GM21423 (cell line): ENCODE results near the gene ARHGAP6.
"Not testable (repeated sequence)": the region's sequence is repeated elsewhere in the genome, so short reads cannot be mapped to it uniquely, and the experiment has no call there.

Experiments used
- ATAC-seq: cut with Tn5 transposase; IDR thresholded peaks from one replicate; pipeline ENCODE4 v1.9.1; 2021; ENCODE audit warnings: mild to moderate bottlenecking, moderate library complexity; ENCODE audit not compliant: unreplicated experiment

ARHGAP6 gene

DNA sequence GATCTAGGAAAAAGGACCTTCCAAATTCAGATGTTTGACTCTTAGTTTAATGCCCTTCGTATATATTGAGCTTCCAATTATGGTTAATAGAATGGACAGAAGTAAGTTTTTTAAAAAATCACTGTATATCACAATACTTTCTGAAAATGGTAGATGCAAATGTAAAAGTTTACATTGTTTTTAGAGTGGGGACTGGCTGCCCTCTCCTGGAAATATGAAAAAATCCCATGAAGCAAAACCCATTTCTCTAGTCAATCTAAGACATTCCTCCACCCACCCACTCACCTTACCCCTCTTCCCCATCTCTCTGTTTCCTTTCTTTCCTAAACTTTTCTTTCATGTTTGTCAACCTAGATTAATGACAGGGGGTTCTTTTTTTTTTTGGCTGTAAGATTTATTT lies 134.5 kb downstream of the ARHGAP6 start:
- no peak for ATAC-seq

DNA sequence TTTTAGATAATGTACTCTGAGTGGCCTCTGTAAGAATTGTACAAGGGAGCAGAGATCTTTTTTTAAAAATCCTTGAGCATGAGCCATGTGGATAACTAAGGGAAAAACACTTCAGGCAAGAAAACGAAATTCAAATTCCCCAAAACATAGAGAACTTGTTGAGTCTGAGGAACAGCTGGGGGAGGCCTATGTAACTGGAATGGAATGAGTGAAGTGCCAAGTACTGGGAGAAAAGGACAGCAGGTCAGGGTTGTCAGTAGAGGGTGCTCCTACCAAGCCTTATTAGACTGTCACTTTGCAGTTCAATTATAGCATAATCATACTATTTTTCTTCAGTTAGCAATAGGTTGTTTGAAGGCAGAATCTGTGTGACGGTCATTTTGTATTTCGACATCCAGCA lies 135.1 kb downstream of the ARHGAP6 start:
- no peak for ATAC-seq

DNA sequence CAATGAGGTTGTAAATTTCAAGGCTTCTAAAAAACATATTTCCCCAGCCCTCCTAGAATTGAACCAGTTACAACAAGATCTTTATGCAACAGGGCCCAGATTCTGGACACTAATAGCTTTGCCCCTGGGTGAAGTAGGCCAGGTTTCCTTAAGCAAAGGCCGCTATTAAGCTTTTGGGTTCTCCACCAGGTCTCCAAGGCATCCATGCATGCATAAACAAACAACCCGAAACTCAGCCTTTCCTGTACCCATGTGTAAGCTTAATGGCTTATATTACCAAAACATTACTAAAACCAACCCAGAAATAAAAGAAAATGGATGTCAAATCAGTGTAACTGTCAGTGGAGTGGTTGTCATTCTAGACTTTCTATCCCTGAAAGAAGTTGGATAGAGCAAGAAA lies 137.1 kb downstream of the ARHGAP6 start:
- no peak for ATAC-seq

DNA sequence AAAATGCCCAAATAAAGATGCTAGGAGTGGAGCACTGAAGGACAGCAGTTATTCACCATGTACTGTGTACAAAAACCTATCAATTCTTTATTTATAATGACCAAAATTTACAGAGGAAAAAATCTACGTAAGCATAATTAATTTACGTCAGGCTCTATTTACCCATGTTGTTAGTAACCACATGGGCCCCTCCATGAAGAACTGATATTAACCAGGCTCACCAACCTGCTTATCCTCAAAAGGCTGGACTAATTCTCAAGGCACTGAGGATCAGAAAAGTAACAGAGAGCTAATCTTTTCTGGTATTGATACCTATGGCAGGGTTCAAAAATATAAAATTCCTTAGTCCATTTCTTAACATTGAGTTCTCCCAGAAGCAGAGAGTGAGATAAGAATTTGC lies 140.0 kb downstream of the ARHGAP6 start:
- no peak for ATAC-seq

DNA sequence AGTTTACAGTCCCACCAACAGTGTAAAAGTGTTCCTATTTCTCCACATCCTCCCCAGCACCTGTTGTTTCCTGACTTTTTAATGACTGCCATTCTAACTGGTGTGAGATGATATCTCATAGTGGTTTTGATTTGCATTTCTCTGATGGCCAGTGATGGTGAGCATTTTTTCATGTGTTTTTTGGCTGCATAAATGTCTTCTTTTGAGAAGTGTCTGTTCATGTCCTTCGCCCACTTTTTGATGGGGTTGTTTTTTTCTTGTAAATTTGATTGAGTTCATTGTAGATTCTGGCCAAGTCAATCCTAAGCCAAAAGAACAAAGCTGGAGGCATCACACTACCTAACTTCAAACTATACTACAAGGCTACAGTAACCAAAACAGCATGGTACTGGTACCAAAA lies 146.5 kb downstream of the ARHGAP6 start:
- not testable (repeated sequence) for ATAC-seq

DNA sequence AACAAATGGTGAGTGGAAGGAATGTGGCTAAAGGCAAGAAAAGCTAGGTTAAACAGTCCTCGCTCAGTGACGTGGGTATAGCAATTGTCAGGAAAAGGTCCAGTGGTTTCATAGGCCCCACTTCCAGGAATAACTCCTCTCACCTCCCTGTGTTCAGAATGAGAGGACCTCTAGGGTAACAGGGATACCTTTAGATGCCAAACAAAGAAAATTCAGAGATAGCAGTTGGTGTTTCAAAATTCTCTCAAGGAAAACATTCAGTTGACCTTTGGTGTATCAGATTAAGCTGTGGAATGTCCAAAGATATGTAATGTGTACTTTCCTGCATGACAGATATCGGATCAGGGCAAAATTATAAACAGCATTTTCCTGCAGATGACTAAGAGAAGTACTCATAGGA lies 155.9 kb downstream of the ARHGAP6 start:
- ATAC-seq = no peak

DNA sequence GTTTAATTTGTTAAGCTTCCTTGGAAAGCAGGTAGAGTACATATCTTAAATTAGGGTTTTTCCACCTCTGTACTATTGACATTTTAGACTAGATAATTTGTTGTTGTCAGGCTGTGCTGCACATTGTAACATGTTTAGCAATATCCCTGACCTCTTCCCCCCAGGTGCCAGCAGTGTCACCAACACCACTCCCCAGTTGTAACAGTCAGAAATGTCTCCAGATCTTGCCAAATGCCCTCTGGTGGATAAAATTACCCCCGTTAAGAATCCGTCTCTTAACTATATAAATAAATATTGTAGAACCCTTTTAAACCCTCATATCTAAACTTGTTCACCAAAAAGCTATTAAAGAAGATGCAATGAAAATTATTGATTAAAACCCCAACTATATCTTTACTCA lies 161.5 kb downstream of the ARHGAP6 start:
- no peak for ATAC-seq

DNA sequence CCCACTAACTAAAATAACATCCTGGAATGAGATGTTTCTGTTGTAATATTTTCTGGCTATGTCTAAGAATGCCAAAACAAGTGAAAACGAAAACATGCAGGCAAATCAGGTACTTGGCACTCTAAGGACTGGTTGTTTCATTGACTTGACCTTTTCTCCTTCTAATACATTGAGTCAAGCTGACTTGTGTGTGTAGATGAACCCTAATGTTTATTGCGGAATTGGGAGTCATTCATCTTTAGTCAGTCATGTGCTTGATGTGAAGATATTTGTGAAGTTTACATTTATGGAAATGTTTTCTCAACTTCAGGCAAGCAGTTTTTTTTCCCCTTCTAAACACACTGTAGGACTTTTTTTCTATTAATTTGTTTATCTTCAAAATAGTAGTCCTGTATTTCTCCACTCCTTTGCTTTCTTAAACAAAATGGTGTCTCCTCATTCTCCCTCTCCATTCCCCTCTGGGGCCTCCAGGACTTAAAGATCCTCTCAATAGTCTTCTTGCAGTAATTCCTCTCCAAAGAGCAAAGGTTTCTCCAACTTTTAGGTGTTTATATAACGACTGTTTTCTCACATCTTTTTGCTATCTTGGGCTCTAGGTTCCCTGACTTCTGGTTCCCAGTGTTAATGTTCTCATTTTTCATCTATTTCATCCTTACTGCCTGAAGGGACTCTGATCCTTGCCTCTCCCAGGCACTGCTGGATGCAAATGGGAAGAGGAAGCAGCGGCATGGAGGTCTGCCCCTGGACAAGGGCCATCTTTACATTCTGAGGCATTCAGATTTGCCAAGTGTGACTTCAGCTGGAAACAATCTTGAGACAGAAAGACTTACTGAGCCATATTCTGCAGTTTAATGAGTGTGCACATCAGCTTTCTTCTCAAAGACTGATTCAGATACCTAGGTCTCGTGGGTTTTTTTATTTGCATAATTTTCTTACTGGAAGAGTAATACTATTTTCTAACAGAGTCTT lies 166.4 kb downstream of the ARHGAP6 start:
- ATAC-seq = no peak

DNA sequence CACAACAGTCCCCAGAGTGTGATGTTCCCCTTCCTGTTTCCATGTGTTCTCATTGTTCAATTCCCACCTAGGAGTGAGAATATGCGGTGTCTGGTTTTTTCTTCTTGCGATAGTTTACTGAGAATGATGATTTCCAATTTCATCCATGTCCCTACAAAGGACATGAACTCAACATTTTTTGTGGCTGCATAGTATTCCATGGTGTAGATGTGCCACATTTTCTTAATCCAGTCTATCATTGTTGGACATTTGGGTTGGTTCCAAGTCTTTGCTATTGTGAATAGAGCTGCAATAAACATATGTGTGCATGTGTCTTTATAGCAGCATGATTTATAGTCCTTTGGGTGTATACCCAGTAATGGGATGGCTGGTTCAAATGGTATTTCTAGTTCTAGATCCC lies 174.3 kb downstream of the ARHGAP6 start:
- ATAC-seq = not testable (repeated sequence)

DNA sequence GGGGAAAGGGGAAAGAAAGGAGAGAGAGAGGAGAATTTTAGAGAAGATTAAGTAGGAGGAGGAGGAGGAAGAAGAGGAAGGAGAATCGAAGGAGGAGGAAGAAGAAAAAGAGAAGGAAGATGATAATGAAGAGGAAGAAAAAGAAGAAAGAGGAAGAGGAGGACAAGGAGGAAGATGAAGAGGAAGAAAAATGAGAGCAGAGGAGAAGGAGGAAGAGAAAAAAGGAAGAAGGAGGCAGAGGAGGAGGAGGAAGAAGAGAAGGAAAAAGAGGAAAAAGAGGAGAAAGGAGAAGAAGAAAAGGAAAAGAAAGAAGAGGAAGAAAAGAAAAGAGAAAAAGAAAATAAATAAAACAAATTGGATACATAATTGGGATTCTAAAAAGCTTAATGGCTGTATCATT lies 181.4 kb downstream of the ARHGAP6 start:
- no peak for ATAC-seq

DNA sequence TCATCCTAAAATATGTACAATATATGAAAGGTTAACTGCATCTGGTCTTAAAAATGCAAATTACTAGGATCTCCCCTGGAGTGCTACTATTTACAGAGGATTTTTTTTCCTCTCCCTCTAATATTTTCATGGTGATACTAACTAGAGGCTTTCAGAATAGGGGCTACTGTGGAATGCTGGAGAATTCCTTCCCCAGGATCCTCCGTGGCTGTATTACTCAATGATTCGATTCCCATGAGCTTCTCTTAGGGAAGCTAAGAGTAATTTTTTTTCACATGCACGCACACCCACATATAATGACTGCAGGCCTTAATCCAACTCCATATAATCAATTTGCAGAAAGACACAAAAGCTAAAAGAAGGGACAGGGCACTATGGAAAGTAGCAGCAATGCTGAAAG lies 184.7 kb downstream of the ARHGAP6 start:
- ATAC-seq = no peak

DNA sequence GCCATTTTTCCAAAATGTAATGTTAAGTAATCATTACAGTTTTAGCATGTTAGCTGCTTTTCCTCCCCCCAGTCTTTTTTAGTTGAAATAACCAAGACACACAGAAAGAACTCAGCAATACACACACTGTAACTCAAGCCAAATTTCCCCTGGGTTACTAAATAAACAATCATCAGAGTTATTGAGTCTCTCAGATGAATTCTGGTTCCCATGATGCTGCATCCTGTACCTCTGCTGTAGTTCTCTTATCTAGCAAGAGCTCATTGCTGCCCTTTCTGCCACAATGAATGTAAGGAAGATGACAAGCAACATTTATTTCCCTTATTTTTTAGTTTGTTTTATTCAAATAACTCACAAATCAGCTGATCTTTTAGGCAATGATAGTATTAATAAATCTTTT lies 185.1 kb downstream of the ARHGAP6 start:
- no peak for ATAC-seq

DNA sequence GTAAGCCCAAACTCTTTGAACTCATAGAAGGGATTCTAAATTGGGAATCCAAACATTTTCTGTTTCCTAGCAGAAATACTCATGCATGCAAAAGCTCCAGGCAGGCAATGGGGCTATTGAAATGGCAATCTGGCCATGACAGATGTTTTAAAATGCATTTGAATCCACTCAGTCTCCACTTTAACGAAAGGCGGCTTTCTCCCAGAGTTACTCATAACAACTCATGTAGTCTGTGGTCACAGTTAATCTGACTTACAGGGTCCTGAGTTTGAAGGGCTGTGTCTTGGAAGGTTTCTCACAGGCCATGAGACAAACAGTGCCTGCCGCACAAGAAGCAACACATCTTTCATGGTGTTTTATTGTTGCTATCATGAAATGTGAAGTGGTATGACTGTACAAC lies 186.8 kb downstream of the ARHGAP6 start:
- ATAC-seq = no peak

DNA sequence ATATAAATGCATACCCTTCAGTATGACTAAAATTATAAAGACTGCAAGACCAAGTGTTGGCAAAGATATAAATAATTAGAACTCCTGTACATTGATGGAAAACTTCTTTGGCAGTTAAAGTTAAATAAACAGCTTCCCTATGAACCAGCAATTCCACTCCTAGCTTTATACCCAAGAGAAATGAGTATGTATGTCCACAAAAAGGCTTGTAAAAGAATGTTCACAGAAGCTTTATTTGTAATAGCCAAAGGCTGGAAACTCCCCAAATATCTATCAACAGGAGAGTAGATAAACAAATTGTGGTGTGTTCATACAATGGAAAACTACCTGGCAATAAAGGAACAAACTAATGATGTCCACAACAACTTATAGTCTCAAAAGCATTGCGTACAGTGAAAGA lies 187.7 kb downstream of the ARHGAP6 start:
- ATAC-seq = no peak

DNA sequence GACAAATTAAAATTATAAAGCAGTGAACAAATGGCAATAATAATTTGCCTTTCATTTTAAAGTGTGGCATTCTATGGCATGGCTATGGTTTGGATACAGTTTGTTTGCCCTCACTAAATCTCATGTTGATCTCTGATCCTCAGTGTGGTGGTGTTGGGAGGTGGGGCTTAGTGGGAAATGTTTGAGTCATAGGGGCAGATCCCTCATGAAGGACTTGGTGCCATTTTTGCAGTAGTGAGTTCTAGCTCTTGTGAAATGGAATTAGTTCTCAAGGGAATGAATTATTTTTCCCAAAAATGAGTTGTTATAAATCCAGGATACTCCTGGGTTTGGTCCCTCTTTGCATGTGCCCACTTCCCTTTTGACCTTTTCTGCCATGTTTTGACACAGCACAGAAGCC lies 191.1 kb downstream of the ARHGAP6 start:
- no peak for ATAC-seq

DNA sequence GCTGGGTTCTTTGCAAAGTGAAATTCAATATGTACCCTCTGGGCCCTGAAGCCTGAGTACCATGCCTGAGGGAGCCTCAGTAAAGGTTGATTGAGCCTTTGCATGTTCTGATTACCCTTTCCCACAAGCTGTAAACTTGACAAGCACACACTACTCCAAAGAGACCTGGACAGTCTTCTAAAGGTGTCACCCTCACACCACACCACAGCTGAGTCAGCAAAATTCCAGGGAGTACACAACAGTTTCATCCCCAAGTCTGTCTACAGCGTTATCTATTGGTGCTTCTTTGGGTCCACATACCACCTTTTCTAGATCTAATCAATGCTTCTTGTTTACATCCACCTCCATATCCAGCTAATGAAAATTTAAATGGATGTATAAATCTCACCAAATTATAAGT lies 191.7 kb downstream of the ARHGAP6 start:
- no peak for ATAC-seq

DNA sequence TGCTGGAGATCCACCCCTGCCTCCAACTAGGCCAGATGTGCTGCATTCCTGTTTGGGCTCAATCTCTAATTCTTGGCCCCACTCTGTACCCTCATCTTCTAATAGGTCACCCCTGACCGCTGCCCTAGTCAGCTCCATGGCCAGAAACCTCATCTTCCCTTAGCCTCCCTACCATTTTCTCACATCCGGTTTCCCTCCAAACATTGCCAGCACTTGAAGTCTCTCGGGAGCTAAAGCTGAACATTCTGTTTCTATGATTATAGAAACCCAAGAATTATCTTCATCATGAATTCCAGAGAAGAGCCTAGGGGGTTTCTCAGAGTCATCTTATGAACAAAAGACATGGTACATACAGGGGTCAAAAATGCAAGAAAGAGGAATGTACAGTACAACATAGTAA lies 192.8 kb downstream of the ARHGAP6 start:
- ATAC-seq = no peak

DNA sequence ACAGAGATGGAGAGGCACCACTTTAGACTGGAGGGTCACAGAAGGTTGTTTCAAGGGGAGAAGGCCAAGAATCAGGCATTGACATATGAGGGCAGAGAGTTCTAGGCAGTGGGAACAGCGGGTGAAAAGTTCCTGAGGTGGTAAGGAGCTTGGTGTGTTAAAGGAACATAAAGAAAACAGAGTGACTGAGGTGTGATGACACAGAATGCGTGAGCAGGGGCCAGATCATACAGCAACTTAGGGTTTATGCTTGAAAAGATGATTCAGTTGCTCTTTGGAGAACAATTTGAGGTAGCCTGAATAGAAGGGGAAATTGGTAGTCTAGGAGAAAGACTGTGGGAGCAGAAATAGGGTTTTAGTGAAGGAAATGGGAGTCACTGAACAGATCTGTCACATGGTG lies 193.3 kb downstream of the ARHGAP6 start:
- ATAC-seq = no peak

DNA sequence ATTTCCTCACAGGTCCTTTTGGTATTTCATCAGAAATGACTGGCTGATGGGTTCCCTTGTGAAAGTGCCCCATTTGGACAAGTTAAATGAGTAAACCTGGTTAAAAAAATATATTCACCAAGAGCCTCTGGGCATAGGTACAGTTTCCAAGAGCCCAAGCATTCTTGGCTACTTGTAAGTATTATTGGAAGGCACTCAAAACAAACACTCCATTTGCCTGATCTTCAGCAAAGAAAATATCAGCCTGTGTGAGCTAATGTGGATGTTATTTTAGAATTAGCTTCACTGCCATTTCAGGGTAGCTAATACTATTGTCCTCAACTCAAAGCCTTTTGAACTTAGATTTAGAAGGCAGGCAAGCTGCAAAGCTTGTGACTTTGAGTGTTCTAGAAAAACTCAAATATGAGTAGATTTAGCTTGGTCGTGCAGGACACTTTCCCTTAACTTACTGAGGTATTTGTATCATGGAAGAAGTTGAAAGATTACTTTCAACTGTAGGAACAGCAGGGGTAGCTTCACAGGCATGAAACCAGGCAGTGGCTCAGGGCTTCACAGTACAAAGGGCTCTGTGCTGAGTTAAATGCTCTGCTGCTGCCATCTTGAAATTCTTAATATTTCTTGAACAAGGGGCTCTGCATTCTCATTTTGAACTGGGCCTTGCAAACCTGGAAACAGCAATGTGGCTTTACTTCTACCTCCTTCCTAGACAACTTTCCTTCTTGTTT lies 195.3 kb downstream of the ARHGAP6 start:
- ATAC-seq = no peak

DNA sequence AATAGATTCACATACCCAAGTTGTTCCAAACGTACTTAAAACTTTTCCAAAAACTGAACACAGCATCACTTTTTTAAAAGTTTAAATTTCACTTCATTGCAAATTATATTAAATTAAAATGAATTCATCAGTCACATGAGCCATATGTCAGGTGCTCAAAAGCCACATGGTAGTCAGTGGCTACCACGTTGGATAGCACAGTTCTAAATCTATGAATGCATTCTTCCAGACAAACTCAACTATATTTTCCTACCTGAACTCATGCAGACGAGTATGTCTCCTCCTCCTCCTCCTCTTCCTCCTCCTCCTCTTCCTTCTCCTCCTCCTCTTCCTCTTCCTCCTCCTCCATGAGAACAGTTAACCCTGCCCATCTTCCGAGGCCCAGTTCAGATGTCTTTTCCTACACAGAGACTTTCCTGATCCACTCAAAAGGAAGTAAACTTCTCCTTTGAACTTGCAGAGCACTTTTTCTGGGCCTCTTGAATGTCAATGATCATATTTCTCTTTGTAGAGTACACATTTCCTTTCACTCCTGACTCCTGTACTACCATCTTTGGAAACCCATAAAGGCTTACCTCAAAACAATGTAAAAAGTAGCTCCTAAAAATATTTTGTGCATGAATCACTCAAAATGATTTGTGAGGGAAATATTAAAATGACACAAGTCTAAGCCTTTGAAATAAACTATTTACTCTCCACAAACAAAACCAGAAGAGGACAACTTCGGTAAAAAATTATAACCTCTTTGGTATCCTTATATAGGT lies 199.9 kb downstream of the ARHGAP6 start:
- ATAC-seq = no peak

DNA sequence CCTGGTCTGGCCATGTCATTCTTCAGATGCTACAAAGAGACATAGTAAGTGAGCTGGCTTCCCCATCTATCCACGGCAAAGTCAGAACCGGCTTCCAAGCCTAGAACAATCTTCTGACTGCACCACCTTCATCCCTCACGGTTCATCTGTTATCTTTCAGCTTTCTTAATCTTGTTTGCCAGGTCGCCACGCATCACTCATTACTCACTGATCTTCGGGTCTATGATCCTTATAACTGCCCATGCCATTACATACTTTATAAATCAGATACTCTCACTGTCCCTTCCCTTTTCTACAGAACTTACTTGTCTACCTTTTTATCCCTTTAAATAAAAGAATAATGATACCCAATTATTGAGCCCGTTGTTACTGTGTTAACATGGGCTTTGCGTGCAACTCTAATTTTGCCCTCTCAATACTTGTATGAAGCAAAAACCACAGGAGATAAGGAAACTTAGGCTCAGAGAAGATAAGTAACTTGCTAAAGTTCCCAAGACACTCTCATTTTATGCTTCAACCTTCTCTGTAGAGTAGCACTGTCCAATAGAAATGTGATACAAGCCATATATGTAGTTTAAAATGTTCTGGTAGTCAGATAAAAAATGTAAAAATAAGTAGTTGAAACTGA lies 200.8 kb downstream of the ARHGAP6 start:
- no peak for ATAC-seq
